IMR-90 (cell line): ENCODE measurements around the gene PLA2G4D. TPM values are rescaled to one million over a fixed set of nuclear protein-coding genes. Genes with fewer than 3 reads are reported as not detected.

Experiments
- ATAC-seq: fragments of 200-7000 bp; cut with Tn5 transposase; 2 replicates; pipeline ENCODE4 v1.9.1; 2020; ENCODE audit warnings: low read depth, mild to moderate bottlenecking, moderate library complexity
- BruUV-seq: library from RNA; stranded (reverse); fragments of 400-500 nt; replicated peaks from 2 replicates; lab custom pipeline; 2021; lab: Mats Ljungman, UMichigan
- CTCF ChIA-PET: fragments of 300-600 bp; formaldehyde crosslinking; extraction: SDS; loops from one replicate; lab custom pipeline; 2021; ENCODE audit warnings: antibody characterized with exemption; lab: Yijun Ruan, JAX
- POLR2A ChIA-PET: fragments of 300-600 bp; sonication (Branson Sonifier 250); formaldehyde crosslinking; loops from one replicate; lab custom pipeline; 2022; ENCODE audit warnings: antibody characterized with exemption; ENCODE audit not compliant: unreplicated experiment; lab: Charles Lee
- DNase-seq: peaks from one replicate; pipeline ENCODE4 v3.0.0; 2013
- H2AFZ ChIP-seq: replicated peaks from 2 replicates; pipeline ENCODE3; 2013; ENCODE audit warnings: low read length, mild to moderate bottlenecking; ENCODE audit not compliant: poor library complexity
- H2AK5ac ChIP-seq: 2 replicates; pipeline ENCODE4 v1.6.1; 2013; ENCODE audit warnings: low read depth, low read length, inconsistent platforms
- H2AK9ac ChIP-seq: replicated peaks from 2 replicates; pipeline ENCODE3; 2013; ENCODE audit warnings: mild to moderate bottlenecking, low read depth, low read length, moderate library complexity; ENCODE audit not compliant: poor library complexity
- H2BK120ac ChIP-seq: 2 replicates; pipeline ENCODE4 v1.6.1; 2013; ENCODE audit warnings: low read depth, low read length, inconsistent platforms
- H2BK15ac ChIP-seq: 3 replicates; pipeline ENCODE4 v1.6.1; 2013; ENCODE audit warnings: low read depth, low read length, inconsistent platforms
- H2BK20ac ChIP-seq: 2 replicates; pipeline ENCODE4 v1.6.1; 2013; ENCODE audit warnings: low read depth, mild to moderate bottlenecking, inconsistent platforms, low read length, moderate library complexity
- H2BK5ac ChIP-seq: 2 replicates; pipeline ENCODE4 v1.6.1; 2013; ENCODE audit warnings: mild to moderate bottlenecking, low read depth, low read length, inconsistent platforms; ENCODE audit not compliant: poor library complexity, severe bottlenecking
- H3K14ac ChIP-seq: replicated peaks from 2 replicates; pipeline ENCODE4 v1.6.1; 2013; ENCODE audit warnings: low read depth, low read length, inconsistent platforms
- H3K18ac ChIP-seq: 2 replicates; pipeline ENCODE4 v1.6.1; 2013; ENCODE audit warnings: low read depth, low read length, control low read depth
- H3K23ac ChIP-seq: 2 replicates; pipeline ENCODE4 v1.6.1; 2013; ENCODE audit warnings: low read depth, low read length, inconsistent platforms
- H3K27ac ChIP-seq: 2 replicates; pipeline ENCODE4 v1.5.1; 2013; ENCODE audit warnings: mild to moderate bottlenecking, control low read depth, low read length; ENCODE audit not compliant: insufficient read depth
- H3K27me3 ChIP-seq: 2 replicates; pipeline ENCODE4 v1.6.1; 2013; ENCODE audit warnings: low read length; ENCODE audit not compliant: control insufficient read depth, insufficient read depth
- H3K36me3 ChIP-seq: 2 replicates; pipeline ENCODE4 v1.6.1; 2013; ENCODE audit warnings: low read length, mixed read lengths; ENCODE audit not compliant: control insufficient read depth, insufficient read depth
- H3K4ac ChIP-seq: 2 replicates; pipeline ENCODE4 v1.6.1; 2013; ENCODE audit warnings: low read depth, low read length, inconsistent platforms
- H3K4me1 ChIP-seq: 2 replicates; pipeline ENCODE4 v1.6.1; 2013; ENCODE audit warnings: low read length, mixed read lengths; ENCODE audit not compliant: control insufficient read depth, insufficient read depth
- H3K4me2 ChIP-seq: 2 replicates; pipeline ENCODE4 v1.6.1; 2013; ENCODE audit warnings: low read depth, mild to moderate bottlenecking, control low read depth, low read length, moderate library complexity
- H3K4me3 ChIP-seq: 2 replicates; pipeline ENCODE4 v1.5.1; 2013; ENCODE audit warnings: low read depth, mild to moderate bottlenecking, control low read depth, low read length, moderate library complexity; ENCODE audit not compliant: insufficient read depth
- H3K56ac ChIP-seq: 2 replicates; pipeline ENCODE4 v1.6.1; 2013; ENCODE audit warnings: low read length, inconsistent platforms; ENCODE audit not compliant: insufficient read depth; ENCODE audit errors: extremely low read depth
- H3K79me1 ChIP-seq, 2 experiments: 2 replicates each; pipeline ENCODE4 v1.6.1; 2013; ENCODE audit warnings: low read length in 2 of 2, inconsistent platforms in 1 of 2, low read depth in 1 of 2
- H3K9ac ChIP-seq: 2 replicates; pipeline ENCODE4 v1.6.1; 2013; ENCODE audit warnings: low read depth, low read length, control low read depth
- H3K9me1 ChIP-seq: 2 replicates; pipeline ENCODE4 v1.6.1; 2013; ENCODE audit warnings: low read length, inconsistent platforms; ENCODE audit not compliant: insufficient read depth
- H3K9me3 ChIP-seq: 2 replicates; pipeline ENCODE4 v1.6.1; 2013; ENCODE audit warnings: low read length; ENCODE audit not compliant: control insufficient read depth, insufficient read depth
- H4K20me1 ChIP-seq: 2 replicates; pipeline ENCODE4 v1.6.1; 2013; ENCODE audit warnings: low read length, inconsistent platforms; ENCODE audit not compliant: insufficient read depth
- H4K5ac ChIP-seq: 2 replicates; pipeline ENCODE4 v1.6.1; 2013; ENCODE audit warnings: mild to moderate bottlenecking, low read depth, low read length, control low read depth
- H4K8ac ChIP-seq, 2 experiments: 2 replicates each; pipeline ENCODE4 v1.6.1; 2013; ENCODE audit warnings: low read depth in 2 of 2, low read length in 2 of 2, control low read depth in 1 of 2, inconsistent platforms in 1 of 2
- H4K91ac ChIP-seq: 2 replicates; pipeline ENCODE4 v1.6.1; 2013; ENCODE audit warnings: low read depth, low read length, inconsistent platforms; ENCODE audit not compliant: insufficient read depth
- ELK1 ChIP-seq: fragments of 150-350 bp; IDR thresholded peaks from 2 replicates; pipeline ENCODE4 v1.6.1; 2016; ENCODE audit warnings: low read depth, mild to moderate bottlenecking, low read length, moderate library complexity, borderline replicate concordance
- RAD21 ChIP-seq: IDR thresholded peaks from 2 replicates; pipeline ENCODE4 v1.6.1; 2012; ENCODE audit warnings: low read length, improper control_type of control experiment
- USF2 ChIP-seq: fragments of 150-350 bp; IDR thresholded peaks from 2 replicates; pipeline ENCODE4 v1.6.1; 2017; ENCODE audit warnings: mild to moderate bottlenecking, antibody characterized with exemption, low read length, low read depth
- WGBS, 2 experiments: methylation state at CpG; one replicate each; pipeline versions ENCODE4 v1.1.5 to v1.1.7; 2013; ENCODE audit warnings: missing lambda C conversion rate in 2 of 2; ENCODE audit not compliant: insufficient read length in 1 of 2; ENCODE audit errors: extremely low coverage in 2 of 2; 5-methylcytosine and 5-hydroxymethylcytosine counted together
- dilution Hi-C: fragments of 300-500 bp; cut with HindIII; formaldehyde crosslinking; loops from one replicate; pipeline ENCODE4 v1.14.3; 2018; ENCODE audit warnings: low sequenced_read_pairs; ENCODE audit not compliant: unreplicated experiment
- in situ Hi-C: fragments of 300-500 bp; cut with MboI; formaldehyde crosslinking; loops from 3 replicates; pipeline ENCODE4 v1.14.3; 2019; ENCODE audit warnings: low sequenced_read_pairs, inconsistent platforms, mixed read lengths
- intact Hi-C: fragments of 100-400 bp; cut with micrococcal nuclease; formaldehyde crosslinking; loops from 2 replicates; pipeline ENCODE4 v1.10.0; 2022
- polyA plus RNA-seq, 3 experiments: library from polyadenylated mRNA; depleted of rRNA; stranded (reverse); fragments of >200 nt; gene quantifications; 2 replicates each; pipeline ENCODE4 v1.2.3, GENCODE V29; 2012; ENCODE audit warnings: low replicate concordance in 1 of 3
- total RNA-seq: library from RNA; depleted of rRNA; stranded (reverse); fragments of >200 nt; gene quantifications from 2 replicates; pipeline ENCODE4 v1.2.3, GENCODE V29; 2012

PLA2G4D gene
- total and polyA plus RNA-seq, 2 of the 4 experiments (the other 2 are of a cell fraction), result not detected

- no peak overlapping the region for H3K23ac ChIP-seq
- H3K27me3 ChIP-seq, result peaks cover 39% of the 10 kb centered on the region
- H3K9me3 ChIP-seq, result peaks cover 4% of the 10 kb centered on the region; the same call in 1 of the 2 replicates
- H3K4me2 ChIP-seq, result no peak overlapping the region
- DNase-seq (no peak), ATAC-seq (no peak)
- H2AK5ac ChIP-seq, result no peak overlapping the region
- no peak overlapping the region for H2AK9ac ChIP-seq
- H3K9ac ChIP-seq, result no peak overlapping the region
- no peaks in the 10 kb centered on the region for H3K9me1 ChIP-seq
- dilution Hi-C loops (no loop called here), in situ Hi-C loops (no loop called here), intact Hi-C loops (no loop called here)
- ChIA-PET POLR2A (no interaction called here), CTCF (no interaction called here)
- no TSS peak for BruUV-seq
- H2BK120ac ChIP-seq, result no peak overlapping the region
- TF ChIP-seq RAD21 (no peak), ELK1 (no peak), USF2 (no peak)
- no peak overlapping the region for H3K4me3 ChIP-seq
- H3K36me3 ChIP-seq, result no peaks in the 10 kb centered on the region
- no peak overlapping the region for H4K91ac ChIP-seq
- H3K14ac ChIP-seq, result no peak overlapping the region
- H3K56ac ChIP-seq, result no peak overlapping the region
- no peaks in the 10 kb centered on the region for H3K79me1 ChIP-seq
- H3K27ac ChIP-seq, result no peak overlapping the region
- peak overlapping the region; percentile 0 for H2AFZ ChIP-seq
- H2BK15ac ChIP-seq, result no peak overlapping the region
- no CpG with 5 or more reads among the region's 4 CpGs for WGBS, 2 experiments
- no peak overlapping the region for H4K8ac ChIP-seq
- H2BK5ac ChIP-seq, result no peak overlapping the region
- H4K20me1 ChIP-seq, result no peaks in the 10 kb centered on the region
- no peak overlapping the region for H4K5ac ChIP-seq
- H3K4ac ChIP-seq, result no peak overlapping the region
- H3K18ac ChIP-seq, result no peak overlapping the region
- H2BK20ac ChIP-seq, result no peak overlapping the region
- no peaks in the 10 kb centered on the region for H3K4me1 ChIP-seq
These were observed 70.1 kb downstream of the PLA2G4D start for GRCh38 chr15:42024303-42024702.
